Central memory CD8-positive, alpha-beta T cell (primary cell): ENCODE results near the gene TRIM63.

ENCODE experiments used
- ATAC-seq: fragments of 150-1000 bp; cut with Tn5 transposase; replicated peaks from 2 replicates; pipeline ENCODE4 v1.10.0; 2022; ENCODE audit warnings: mild to moderate bottlenecking, moderate FRiP score, moderate number of reproducible peaks; ENCODE audit not compliant: poor library complexity, severe bottlenecking; ENCODE audit errors: extremely low read depth
- DNase-seq, 2 donors: peaks; one replicate each; pipeline ENCODE4 v3.0.0; 2021; ENCODE audit warnings: low spot score in 2 of 2
- H3K27ac Mint-ChIP-seq: one replicate; pipeline ENCODE4 v1.8.0; 2022; ENCODE audit warnings: low read depth, mild to moderate bottlenecking, moderate library complexity, mixed read lengths
- H3K27me3 Mint-ChIP-seq: one replicate; pipeline ENCODE4 v1.8.0; 2022; ENCODE audit warnings: mixed read lengths
- H3K36me3 Mint-ChIP-seq: one replicate; pipeline ENCODE4 v1.8.0; 2022; ENCODE audit warnings: mild to moderate bottlenecking, moderate library complexity, mixed read lengths; ENCODE audit not compliant: insufficient read depth
- H3K4me1 Mint-ChIP-seq: one replicate; pipeline ENCODE4 v1.8.0; 2022; ENCODE audit warnings: mixed read lengths
- H3K4me3 Mint-ChIP-seq: one replicate; pipeline ENCODE4 v1.8.0; 2022; ENCODE audit warnings: mild to moderate bottlenecking, moderate library complexity, mixed read lengths
- H3K9me3 Mint-ChIP-seq: one replicate; pipeline ENCODE4 v1.8.0; 2022; ENCODE audit warnings: mixed read lengths

The TRIM63 gene

DNA sequence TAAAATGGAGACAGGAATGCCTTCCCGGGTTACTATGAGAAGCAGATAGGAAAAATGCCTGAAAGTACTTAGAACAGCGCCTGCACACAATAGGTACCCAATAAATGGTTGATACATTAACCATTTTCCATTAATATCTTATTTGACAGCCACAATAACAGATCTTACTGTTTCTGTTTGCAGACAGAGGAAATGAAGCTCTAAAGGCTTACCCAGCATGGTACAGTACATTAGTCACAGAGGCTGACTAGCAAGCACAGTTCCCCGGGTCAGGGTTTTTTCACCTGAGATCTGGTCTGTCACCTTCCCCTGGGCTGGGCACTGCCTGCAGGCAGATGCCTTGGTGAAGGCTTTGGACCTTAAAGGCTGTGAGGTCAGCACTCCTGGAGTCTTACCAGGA, 2.9 kb downstream of the TRIM63 start:
- DNase-seq (no peak), ATAC-seq (no peak)
- H3K27ac Mint-ChIP-seq = no peak overlapping the region
- peaks cover 71% of the 10 kb centered on the region for H3K27me3 Mint-ChIP-seq
- no peak overlapping the region for H3K4me3 Mint-ChIP-seq
- no peaks in the 10 kb centered on the region for H3K9me3 Mint-ChIP-seq
- H3K36me3 Mint-ChIP-seq = no peaks in the 10 kb centered on the region
- no peaks in the 10 kb centered on the region for H3K4me1 Mint-ChIP-seq

DNA sequence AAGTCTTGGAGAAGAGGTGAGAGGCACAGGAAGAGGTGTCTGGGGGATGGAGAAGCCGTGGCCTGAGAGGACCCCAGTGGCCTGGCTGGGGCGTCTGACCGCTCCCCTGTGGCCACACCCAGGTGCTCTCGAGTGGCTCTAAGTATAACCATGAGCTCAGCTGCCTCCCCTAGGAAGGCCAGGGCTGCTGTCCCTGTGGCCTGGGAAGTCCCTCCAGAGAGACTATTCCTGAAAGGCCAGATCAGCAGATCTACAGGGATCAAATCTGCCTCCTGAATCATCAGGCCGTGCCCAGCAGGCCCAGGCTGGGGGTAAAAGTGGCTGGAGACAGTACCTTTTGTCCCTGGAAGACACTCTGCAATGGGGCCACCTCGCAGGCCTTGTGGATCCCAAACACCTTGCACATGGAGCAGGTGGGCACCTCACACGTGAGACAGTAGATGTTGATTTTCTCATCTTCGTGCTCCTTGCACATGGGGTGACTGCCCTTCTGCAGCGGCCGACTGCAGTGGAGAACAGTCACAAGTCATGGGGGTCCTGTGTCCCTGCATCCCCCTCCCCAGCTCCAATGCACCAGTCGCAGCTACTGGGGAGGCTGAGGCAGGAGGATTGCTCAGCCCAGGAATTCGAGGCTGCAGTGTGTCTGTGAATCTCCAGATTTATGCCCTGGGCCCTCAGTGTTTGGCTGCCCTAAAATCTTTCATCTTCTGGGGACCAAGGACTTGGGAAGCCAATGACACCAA, 6.4 kb downstream of the TRIM63 start:
- H3K9me3 Mint-ChIP-seq = no peaks in the 10 kb centered on the region
- H3K36me3 Mint-ChIP-seq = no peaks in the 10 kb centered on the region
- no peak overlapping the region for H3K4me3 Mint-ChIP-seq
- no peaks in the 10 kb centered on the region for H3K4me1 Mint-ChIP-seq
- H3K27me3 Mint-ChIP-seq = peaks cover 72% of the 10 kb centered on the region
- DNase-seq (no peak), ATAC-seq (no peak)
- H3K27ac Mint-ChIP-seq = no peak overlapping the region

DNA sequence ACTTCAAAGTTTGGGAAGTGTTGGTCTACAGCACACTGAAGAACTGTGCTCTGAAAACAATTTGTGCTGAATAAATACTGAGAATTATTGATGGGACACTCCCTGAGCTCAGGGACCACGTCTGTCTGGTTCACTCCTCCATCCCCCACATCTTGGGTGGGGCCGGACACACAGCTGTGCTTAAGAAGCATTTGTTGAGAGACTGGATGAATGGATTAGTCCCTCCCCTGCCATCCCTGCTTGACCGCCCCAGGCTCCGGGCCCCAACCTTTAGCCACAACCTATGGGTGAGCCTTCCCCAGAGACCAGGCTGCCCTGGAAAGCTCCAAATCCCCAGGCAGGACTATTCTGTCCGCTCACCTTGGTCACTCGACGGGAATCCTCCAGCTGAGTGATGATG, 7.5 kb downstream of the TRIM63 start:
- H3K4me3 Mint-ChIP-seq = no peak overlapping the region
- no peak for DNase-seq
- no peaks in the 10 kb centered on the region for H3K36me3 Mint-ChIP-seq
- no peaks in the 10 kb centered on the region for H3K9me3 Mint-ChIP-seq
- no peak for ATAC-seq
- no peaks in the 10 kb centered on the region for H3K4me1 Mint-ChIP-seq
- H3K27me3 Mint-ChIP-seq = peaks cover 68% of the 10 kb centered on the region
- no peak overlapping the region for H3K27ac Mint-ChIP-seq

DNA sequence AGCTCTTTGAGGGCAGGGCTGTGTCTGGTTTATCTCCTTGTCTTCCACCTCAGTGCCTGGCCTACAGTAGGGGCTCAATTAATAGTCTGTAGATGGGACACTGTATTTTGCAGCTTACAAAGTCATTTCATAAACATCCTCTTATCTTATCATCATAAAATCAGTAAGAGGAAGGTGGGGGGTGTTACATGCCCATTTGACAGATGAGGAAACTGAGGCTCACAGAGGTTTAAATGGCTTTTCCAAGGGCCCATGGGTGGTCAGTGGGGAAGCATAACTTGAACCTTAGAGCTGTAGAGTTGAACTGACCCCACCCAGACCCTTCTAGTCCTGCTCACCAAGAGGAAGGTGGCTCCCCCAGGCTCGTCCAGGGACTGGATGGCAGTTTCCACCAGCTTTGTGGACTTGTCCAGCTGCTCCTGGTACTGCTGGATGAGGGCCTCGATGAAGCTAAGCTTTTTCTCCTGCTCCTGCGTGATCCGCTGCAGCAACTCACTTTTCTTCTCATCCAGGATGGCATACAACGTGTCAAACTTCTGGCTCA, 9.3 kb downstream of the TRIM63 start:
- H3K4me1 Mint-ChIP-seq = no peaks in the 10 kb centered on the region
- H3K4me3 Mint-ChIP-seq = no peak overlapping the region
- DNase-seq (no peak), ATAC-seq (no peak)
- no peaks in the 10 kb centered on the region for H3K9me3 Mint-ChIP-seq
- peaks cover 70% of the 10 kb centered on the region for H3K27me3 Mint-ChIP-seq
- H3K36me3 Mint-ChIP-seq = no peaks in the 10 kb centered on the region
- no peak overlapping the region for H3K27ac Mint-ChIP-seq

DNA sequence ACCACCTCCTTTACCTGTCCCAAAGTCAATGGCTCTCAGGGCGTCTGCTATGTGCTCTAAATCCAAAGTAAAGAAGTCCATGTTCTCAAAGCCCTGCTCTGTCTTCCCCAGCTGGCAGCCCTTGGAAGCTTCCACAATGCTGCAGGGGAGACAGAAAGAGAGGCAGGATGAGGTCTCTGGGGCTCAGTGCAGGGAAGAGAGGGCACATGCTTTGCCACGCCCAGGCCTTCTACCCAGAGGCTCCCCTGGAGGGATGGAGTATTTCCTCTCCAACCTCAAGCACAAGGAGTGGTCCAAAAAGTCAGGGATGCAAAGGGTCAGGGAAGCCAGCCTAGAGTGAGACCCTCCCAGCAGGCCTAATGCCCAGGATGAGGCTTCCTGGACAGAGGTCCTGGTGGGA, 10.2 kb downstream of the TRIM63 start:
- Mint-ChIP-seq H3K4me1 (no peaks in the 10 kb centered on the region), H3K36me3 (no peaks in the 10 kb centered on the region), H3K27me3 (peaks cover 72% of the 10 kb centered on the region), H3K4me3 (no peak overlapping the region), H3K9me3 (no peaks in the 10 kb centered on the region), H3K27ac (no peak overlapping the region)
- DNase-seq (no peak), ATAC-seq (no peak)

DNA sequence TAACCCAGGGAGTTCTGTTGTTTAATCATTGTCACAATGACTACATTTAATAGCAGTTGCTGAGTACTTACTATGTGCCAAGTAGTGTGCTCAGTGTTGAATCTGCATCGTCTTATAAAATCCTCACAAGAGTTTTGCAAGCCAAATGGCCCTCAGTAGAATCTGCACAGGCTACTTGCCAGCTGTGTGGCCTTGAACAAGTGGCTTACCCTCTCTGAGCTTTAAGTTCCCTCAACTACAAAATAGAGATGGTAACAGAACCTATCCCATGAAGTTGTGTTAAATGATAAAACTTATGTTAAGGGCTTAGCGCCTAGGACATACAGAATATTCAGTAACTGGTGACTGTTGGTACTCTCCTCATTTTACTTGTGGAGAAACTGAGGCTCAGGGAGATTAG, 12.4 kb downstream of the TRIM63 start:
- no peaks in the 10 kb centered on the region for H3K9me3 Mint-ChIP-seq
- H3K27me3 Mint-ChIP-seq = peaks cover 82% of the 10 kb centered on the region
- ATAC-seq (no peak), DNase-seq (no peak)
- no peak overlapping the region for H3K27ac Mint-ChIP-seq
- no peaks in the 10 kb centered on the region for H3K4me1 Mint-ChIP-seq
- H3K36me3 Mint-ChIP-seq = no peaks in the 10 kb centered on the region
- no peak overlapping the region for H3K4me3 Mint-ChIP-seq

DNA sequence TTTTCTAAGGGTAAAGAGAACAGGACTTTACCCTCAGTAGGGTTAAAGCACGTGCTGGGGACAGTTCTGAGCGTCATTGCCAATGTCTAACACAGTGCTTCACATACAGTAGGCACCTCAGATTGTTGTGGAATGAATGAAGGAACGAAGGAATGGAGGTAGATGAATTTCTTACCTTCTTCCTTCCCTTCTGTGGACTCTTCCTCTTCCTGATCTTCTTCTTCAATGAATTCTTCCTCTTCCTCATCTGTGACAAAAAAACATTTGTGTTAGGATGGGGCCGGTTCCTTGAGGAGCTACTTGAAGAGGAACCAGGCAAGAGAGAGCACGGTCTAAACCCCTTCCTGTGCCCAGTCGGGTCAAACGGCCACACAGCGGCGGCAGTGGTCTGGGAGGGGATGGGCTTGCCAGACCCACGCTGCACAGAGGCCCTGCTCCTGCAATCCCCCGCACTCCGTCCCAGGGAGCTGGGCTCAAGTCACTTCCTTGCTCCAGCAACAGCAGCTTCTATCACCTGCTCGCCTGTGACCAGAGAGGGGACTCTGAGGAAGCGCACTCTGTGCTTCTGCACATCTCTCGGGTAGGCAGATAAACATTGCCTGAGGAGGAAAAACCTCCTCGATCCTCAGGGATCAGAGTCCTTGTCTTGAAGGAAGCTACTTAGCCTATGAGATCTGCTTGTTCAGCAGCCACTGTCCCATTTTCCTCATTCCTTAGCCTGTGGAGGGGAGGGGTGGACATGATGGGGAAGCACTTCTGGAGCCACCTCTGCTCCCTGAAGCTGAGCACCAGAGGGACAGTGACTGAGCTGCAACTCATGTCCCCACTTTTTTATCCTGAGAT, 13.5 kb downstream of the TRIM63 start:
- no peak for ATAC-seq
- no peaks in the 10 kb centered on the region for H3K9me3 Mint-ChIP-seq

DNA sequence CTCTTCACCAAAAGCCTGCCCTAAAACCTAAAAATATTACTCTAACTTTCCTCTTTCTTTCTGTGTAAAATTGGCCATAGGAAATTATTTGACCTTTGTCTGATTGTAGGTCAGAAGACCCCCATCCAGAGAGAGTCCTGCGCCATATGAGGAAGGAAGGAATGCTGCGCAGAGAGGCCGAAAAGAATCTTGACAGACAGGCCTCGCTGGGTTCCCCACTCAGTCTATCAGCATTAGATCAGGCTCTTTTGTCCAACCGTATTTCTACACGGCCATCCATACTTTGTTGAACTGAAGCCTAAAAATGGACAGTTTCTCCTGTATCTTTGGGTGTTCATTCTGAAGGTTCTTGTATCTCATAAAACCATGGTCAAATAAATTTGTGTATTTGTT, 17.2 kb downstream of the TRIM63 start:
- Mint-ChIP-seq H3K4me1 (no peaks in the 10 kb centered on the region), H3K36me3 (no peaks in the 10 kb centered on the region), H3K27me3 (peaks cover 82% of the 10 kb centered on the region), H3K27ac (no peak overlapping the region), H3K9me3 (no peaks in the 10 kb centered on the region), H3K4me3 (no peak overlapping the region)
- DNase-seq (no peak), ATAC-seq (no peak)

More for the DNA sequence above, 13.5 kb downstream of the TRIM63 start:
- DNase-seq = no peak
- Mint-ChIP-seq H3K27me3 (peaks cover 82% of the 10 kb centered on the region), H3K4me3 (no peak overlapping the region), H3K27ac (no peak overlapping the region), H3K4me1 (no peaks in the 10 kb centered on the region), H3K36me3 (no peaks in the 10 kb centered on the region)

DNA sequence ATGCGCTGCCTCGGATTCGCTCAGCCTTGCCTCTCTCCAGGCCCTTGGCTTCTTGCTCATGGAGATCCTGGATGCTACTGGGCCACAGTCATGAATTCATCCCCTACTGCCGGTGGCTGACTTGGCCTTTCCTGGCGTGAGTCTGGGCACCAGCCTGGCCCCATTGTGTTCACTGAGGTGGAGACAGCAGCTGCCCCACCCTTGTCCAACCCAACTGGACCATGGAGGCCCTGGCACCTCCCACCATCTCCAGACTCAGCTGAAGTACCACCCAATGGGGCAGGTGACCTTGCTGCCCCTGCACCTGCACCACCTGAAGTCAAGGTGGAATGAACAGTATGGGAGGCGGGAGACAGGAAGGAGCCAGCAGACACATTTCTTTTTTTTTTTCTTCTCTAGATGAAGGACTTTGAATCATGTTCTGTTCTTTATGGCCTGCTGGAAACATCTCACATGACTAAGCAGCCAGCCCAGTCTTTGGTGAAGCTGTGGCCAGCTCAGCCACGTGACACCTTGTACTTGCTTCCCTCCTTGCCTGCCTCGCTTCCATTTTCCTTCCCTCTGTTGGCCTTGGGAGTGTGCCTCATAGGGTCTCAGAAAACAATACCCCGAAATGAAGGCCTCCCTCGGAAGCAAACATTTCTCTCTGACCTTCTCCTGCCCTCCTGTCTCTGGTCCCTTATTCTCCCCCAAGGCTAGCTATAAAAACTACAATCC, 17.7 kb downstream of the TRIM63 start:
- Mint-ChIP-seq H3K27me3 (peaks cover 84% of the 10 kb centered on the region), H3K4me3 (no peak overlapping the region), H3K27ac (no peak overlapping the region), H3K9me3 (no peaks in the 10 kb centered on the region), H3K4me1 (no peaks in the 10 kb centered on the region), H3K36me3 (no peaks in the 10 kb centered on the region)
- DNase-seq (no peak), ATAC-seq (no peak)

DNA sequence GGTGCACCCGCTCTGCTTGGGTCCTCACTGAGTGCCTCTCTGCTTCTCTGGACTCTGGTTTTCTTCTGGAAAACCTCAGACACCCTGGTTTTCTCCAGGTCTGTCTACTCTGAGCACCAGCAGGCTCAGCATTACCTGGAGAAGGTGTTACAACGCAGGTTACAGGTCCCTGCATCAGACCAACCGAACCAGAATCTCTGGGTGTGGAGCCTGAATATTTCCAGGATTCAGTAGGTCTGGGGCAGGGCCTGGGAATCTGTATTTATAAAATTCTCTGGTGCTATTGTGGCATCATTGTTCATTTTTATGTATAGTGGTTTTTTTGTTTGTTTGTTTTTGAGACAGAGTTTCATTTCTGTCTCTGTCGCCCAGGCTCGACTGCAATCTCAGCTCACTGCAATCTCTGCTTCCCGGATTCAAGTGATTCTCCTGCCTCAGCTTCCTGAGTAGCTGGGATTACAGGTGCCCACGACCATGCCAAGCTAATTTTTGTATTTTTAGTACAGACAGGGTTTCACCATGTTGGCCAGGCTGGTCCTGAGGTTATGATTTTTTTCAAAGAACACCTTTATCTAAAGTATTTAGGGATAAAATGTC, 20.1 kb downstream of the TRIM63 start:
- H3K27me3 Mint-ChIP-seq = peaks cover 93% of the 10 kb centered on the region
- H3K4me3 Mint-ChIP-seq = no peak overlapping the region
- no peak overlapping the region for H3K27ac Mint-ChIP-seq

DNA sequence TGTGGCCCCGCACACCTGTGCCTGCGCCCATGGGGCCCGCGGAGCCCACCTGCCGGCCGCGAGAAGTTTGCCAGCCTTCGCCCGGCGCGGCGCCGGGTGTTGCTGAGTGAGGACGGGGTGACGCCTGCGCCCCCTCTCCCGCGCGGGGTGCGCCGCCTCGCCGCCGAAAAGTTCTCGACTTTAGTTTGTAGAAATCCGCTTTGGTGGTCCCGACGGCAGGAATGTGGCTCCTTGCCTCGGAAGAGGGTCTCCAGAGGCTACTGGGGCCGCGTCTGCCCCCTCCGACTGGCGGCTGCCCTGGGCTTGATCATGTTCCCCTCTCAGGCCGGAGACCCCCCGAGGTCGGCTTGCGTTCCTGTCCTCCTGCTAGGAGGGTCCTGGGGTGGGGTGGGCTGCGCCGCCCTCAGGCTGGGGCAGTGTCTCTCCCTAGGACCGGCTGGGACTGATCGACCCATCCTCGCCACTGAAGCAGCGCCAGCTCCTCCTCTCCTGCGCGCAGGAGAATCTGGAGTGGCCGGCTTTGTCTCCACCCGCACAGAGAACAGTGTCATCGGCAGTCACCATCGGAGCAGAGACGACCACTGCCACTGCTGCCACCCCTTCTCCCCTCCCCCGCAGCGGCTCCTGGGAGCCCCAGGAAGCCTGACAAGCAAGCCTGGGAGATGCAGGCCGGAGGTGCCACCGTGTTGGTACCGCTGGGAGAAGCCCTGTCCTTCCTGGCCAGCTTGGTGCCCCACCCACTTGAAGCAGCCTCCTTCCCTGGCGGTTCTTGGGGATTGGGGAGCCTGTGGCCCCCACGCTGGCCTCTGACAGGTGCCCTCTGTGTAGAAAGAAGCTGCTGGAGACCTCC, 21.0 kb downstream of the TRIM63 start:
- H3K9me3 Mint-ChIP-seq = no peaks in the 10 kb centered on the region
- no peaks in the 10 kb centered on the region for H3K4me1 Mint-ChIP-seq
- DNase-seq (no peak), ATAC-seq (no peak)
- no peak overlapping the region for H3K4me3 Mint-ChIP-seq
- H3K27me3 Mint-ChIP-seq = peaks cover 88% of the 10 kb centered on the region
- no peaks in the 10 kb centered on the region for H3K36me3 Mint-ChIP-seq
- no peak overlapping the region for H3K27ac Mint-ChIP-seq

More for the DNA sequence above, 20.1 kb downstream of the TRIM63 start:
- Mint-ChIP-seq H3K9me3 (no peaks in the 10 kb centered on the region), H3K4me1 (no peaks in the 10 kb centered on the region), H3K36me3 (no peaks in the 10 kb centered on the region)
- no peak for ATAC-seq
- no peak for DNase-seq
